HepG2 (cell line): ENCODE data around the gene MT1M. TPM values are rescaled to one million over a fixed set of nuclear protein-coding genes. Genes with fewer than 3 reads are reported as not detected.
A peak's percentile ranks its signal among the peaks of the same experiment; 100 is the strongest.

Experiments used
- FOXC1 ChIP-seq: sonication (generic); formaldehyde crosslinking; IDR thresholded peaks from 2 replicates; pipeline ENCODE4 v1.8.0; 2022; ENCODE audit warnings: mild to moderate bottlenecking, missing genetic modification reagents, borderline replicate concordance
- HINFP ChIP-seq: sonication (generic); formaldehyde crosslinking; IDR thresholded peaks from 2 replicates; pipeline ENCODE4 v1.4.0; 2020; ENCODE audit warnings: low read depth, mild to moderate bottlenecking, missing genetic modification reagents
- HOXA9 ChIP-seq: sonication (generic); formaldehyde crosslinking; IDR thresholded peaks from 2 replicates; pipeline ENCODE4 v1.8.1; 2022; ENCODE audit warnings: missing genetic modification reagents, mild to moderate bottlenecking, moderate library complexity, borderline replicate concordance
- NPAS2 ChIP-seq: sonication (generic); formaldehyde crosslinking; IDR thresholded peaks from 2 replicates; pipeline ENCODE4 v1.8.0; 2022; ENCODE audit warnings: mild to moderate bottlenecking, missing genetic modification reagents, borderline replicate concordance
- NR2F6 ChIP-seq, 2 experiments: IDR thresholded peaks; 2 replicates each; pipeline ENCODE4 v1.6.1; 2016; ENCODE audit warnings: antibody characterized with exemption in 1 of 2, mild to moderate bottlenecking in 1 of 2
- ZBTB4 ChIP-seq: sonication (generic); formaldehyde crosslinking; IDR thresholded peaks from 2 replicates; pipeline ENCODE4 v1.4.0; 2020; ENCODE audit warnings: missing genetic modification reagents, mild to moderate bottlenecking, borderline replicate concordance
- ZBTB7A ChIP-seq: sonication (generic); formaldehyde crosslinking; IDR thresholded peaks from 2 replicates; pipeline ENCODE4 v1.8.0; 2022; ENCODE audit warnings: mild to moderate bottlenecking, missing genetic modification reagents
- ZMYM2 ChIP-seq: sonication (generic); formaldehyde crosslinking; IDR thresholded peaks from 2 replicates; pipeline ENCODE4 v1.8.0; 2022; ENCODE audit warnings: mild to moderate bottlenecking, missing genetic modification reagents
- ZNF232 ChIP-seq: sonication (generic); formaldehyde crosslinking; IDR thresholded peaks from 2 replicates; pipeline ENCODE4 v1.4.0; 2020; ENCODE audit warnings: missing genetic modification reagents, borderline replicate concordance
- ZNF251 ChIP-seq: sonication (generic); formaldehyde crosslinking; IDR thresholded peaks from 2 replicates; pipeline ENCODE4 v1.9.0; 2021; ENCODE audit warnings: mild to moderate bottlenecking, missing genetic modification reagents
- ZNF589 ChIP-seq: sonication (generic); formaldehyde crosslinking; conservative IDR thresholded peaks from 2 replicates; pipeline ENCODE4 v1.8.0; 2022; ENCODE audit warnings: mild to moderate bottlenecking, moderate library complexity, missing genetic modification reagents
- ZNF83 ChIP-seq: sonication (generic); formaldehyde crosslinking; IDR thresholded peaks from 2 replicates; pipeline ENCODE4 v1.4.0; 2020; ENCODE audit warnings: missing genetic modification reagents, mild to moderate bottlenecking, borderline replicate concordance
- ZSCAN31 ChIP-seq: sonication (generic); formaldehyde crosslinking; IDR thresholded peaks from 2 replicates; pipeline ENCODE4 v1.5.0; 2020; ENCODE audit warnings: low read depth, mild to moderate bottlenecking, missing genetic modification reagents
- polyA plus RNA-seq, 8 experiments: library from polyadenylated mRNA; depleted of rRNA in 3 of 8; stranded (reverse) in 7 of 8; unstranded in 1 of 8; fragments of >200 nt; fragmentation: Illumina TruSeq in 4 of 8; extraction: Trizol in 4 of 8; gene quantifications; 2 replicates each; pipeline versions ENCODE4 v1.2.1 to v1.2.3, GENCODE V29; 2011 to 2016; ENCODE audit warnings: low read depth in 4 of 8, missing spikeins in 1 of 8, mixed read lengths in 1 of 8; ENCODE audit not compliant: insufficient read depth in 1 of 8
- total RNA-seq, 5 experiments: library from RNA; depleted of rRNA; stranded (reverse); fragments of >200 nt; fragmentation: Illumina TruSeq; extraction: Trizol; gene quantifications; 2 replicates each; pipeline ENCODE4 v1.2.3, GENCODE V29; 2016; ENCODE audit warnings: low read depth in 1 of 5

The MT1M gene
- total and polyA plus RNA-seq, 2 of the 13 experiments (the other 11 are each of a cell fraction or from before 2014, with no cell fraction given), result 4.6 TPM; not detected in 1

- TF ChIP-seq ZBTB4 (CRISPR knock-in tag), result 0 out of 2 replicates have a peak, but pooled peaks have one; percentile 32
- no peak; the same call in 1 of the 2 replicates for TF ChIP-seq FOXC1 (CRISPR knock-in tag)
- no peak for TF ChIP-seq ZNF83 (CRISPR knock-in tag)
- TF ChIP-seq ZNF251 (CRISPR knock-in tag), result no peak
- no peak for TF ChIP-seq ZNF589 (CRISPR knock-in tag)
- TF ChIP-seq ZSCAN31 (CRISPR knock-in tag), result no peak; the same call in 1 of the 2 replicates
- no peak for TF ChIP-seq ZBTB7A
- no peak for TF ChIP-seq HINFP
- TF ChIP-seq ZMYM2 (CRISPR knock-in tag), result no peak
- TF ChIP-seq ZNF232 (CRISPR knock-in tag), result no peak
- TF ChIP-seq NR2F6 (IDR thresholded peaks at IDR 0.05), result no peak
- no peak for TF ChIP-seq NR2F6 (CRISPR knock-in tag; IDR thresholded peaks at IDR 0.05)
- TF ChIP-seq HOXA9 (CRISPR knock-in tag), result 0 out of 2 replicates have a peak, but pooled peaks have one; percentile 8
- no peak for TF ChIP-seq NPAS2 (CRISPR knock-in tag)
Measured at GRCh38 chr16:56682703-56683397, 50.4 kb downstream of the MT1M start (continued).

Other genes with a start within 250 kb of the MT1M start
- 80.0 and 108 TPM in 2 replicates for gene AMFR, start 207.1 kb upstream of the MT1M start, total RNA-seq (2016; rRNA removed; fragmentation: Illumina TruSeq; extraction: Trizol)
- gene AMFR, start 207.1 kb upstream of the MT1M start, polyA plus RNA-seq (2011; rRNA removed), result 52.9 and 65.3 TPM in 2 replicates
- gene NUDT21, start 181.3 kb upstream of the MT1M start, total RNA-seq (2016; rRNA removed; fragmentation: Illumina TruSeq; extraction: Trizol), result 210 and 320 TPM in 2 replicates
- 162 and 177 TPM in 2 replicates for gene NUDT21, start 181.3 kb upstream of the MT1M start, polyA plus RNA-seq (2011; rRNA removed)
- gene OGFOD1, start 181.1 kb upstream of the MT1M start, total RNA-seq (2016; rRNA removed; fragmentation: Illumina TruSeq; extraction: Trizol), result 81.3 and 160 TPM in 2 replicates
- 31.1 and 35.2 TPM in 2 replicates for gene OGFOD1, start 181.1 kb upstream of the MT1M start, polyA plus RNA-seq (2011; rRNA removed)
- 59.7 and 63.5 TPM in 2 replicates for gene BBS2, start 112.6 kb upstream of the MT1M start, total RNA-seq (2016; rRNA removed; fragmentation: Illumina TruSeq; extraction: Trizol)
- 58.2 and 68.3 TPM in 2 replicates for gene BBS2, start 112.6 kb upstream of the MT1M start, polyA plus RNA-seq (2011; rRNA removed)
- gene MT4, start 67.6 kb upstream of the MT1M start, total RNA-seq (2016; rRNA removed; fragmentation: Illumina TruSeq; extraction: Trizol), result not detected in 2 replicates
- gene MT4, start 67.6 kb upstream of the MT1M start, polyA plus RNA-seq (2011; rRNA removed), result not detected in 2 replicates
- not detected in 2 replicates for gene MT3, start 43.1 kb upstream of the MT1M start, total RNA-seq (2016; rRNA removed; fragmentation: Illumina TruSeq; extraction: Trizol)
- gene MT3, start 43.1 kb upstream of the MT1M start, polyA plus RNA-seq (2011; rRNA removed), result not detected in 2 replicates
- 371 and 409 TPM in 2 replicates for gene MT2A, start 24.1 kb upstream of the MT1M start, total RNA-seq (2016; rRNA removed; fragmentation: Illumina TruSeq; extraction: Trizol)
- gene MT2A, start 24.1 kb upstream of the MT1M start, polyA plus RNA-seq (2011; rRNA removed), result 115 and 135 TPM in 2 replicates
- gene MT1E, start 6.9 kb upstream of the MT1M start, total RNA-seq (2016; rRNA removed; fragmentation: Illumina TruSeq; extraction: Trizol), result 1,072 and 1,398 TPM in 2 replicates
- gene MT1E, start 6.9 kb upstream of the MT1M start, polyA plus RNA-seq (2011; rRNA removed), result 65.7 and 110 TPM in 2 replicates
- gene MT1A, start 6.0 kb downstream of the MT1M start, total RNA-seq (2016; rRNA removed; fragmentation: Illumina TruSeq; extraction: Trizol), result 10.4 and 14.0 TPM in 2 replicates
- gene MT1A, start 6.0 kb downstream of the MT1M start, polyA plus RNA-seq (2011; rRNA removed), result 4.8 and 8.3 TPM in 2 replicates
- 0.89 TPM in 1 of 2 replicates, not detected in the other for gene MT1B, start 19.2 kb downstream of the MT1M start, total RNA-seq (2016; rRNA removed; fragmentation: Illumina TruSeq; extraction: Trizol)
- not detected in 2 replicates for gene MT1B, start 19.2 kb downstream of the MT1M start, polyA plus RNA-seq (2011; rRNA removed)
- 169 and 211 TPM in 2 replicates for gene MT1F, start 25.3 kb downstream of the MT1M start, total RNA-seq (2016; rRNA removed; fragmentation: Illumina TruSeq; extraction: Trizol)
- 1.2 and 1.9 TPM in 2 replicates for gene MT1F, start 25.3 kb downstream of the MT1M start, polyA plus RNA-seq (2011; rRNA removed)
- 377 and 511 TPM in 2 replicates for gene MT1G, start 35.4 kb downstream of the MT1M start, total RNA-seq (2016; rRNA removed; fragmentation: Illumina TruSeq; extraction: Trizol)
- gene MT1G, start 35.4 kb downstream of the MT1M start, polyA plus RNA-seq (2011; rRNA removed), result 1.1 and 3.6 TPM in 2 replicates
- gene MT1H, start 37.2 kb downstream of the MT1M start, total RNA-seq (2016; rRNA removed; fragmentation: Illumina TruSeq; extraction: Trizol), result 0.60 TPM in 1 of 2 replicates, not detected in the other
- not detected in 2 replicates for gene MT1H, start 37.2 kb downstream of the MT1M start, polyA plus RNA-seq (2011; rRNA removed)
- gene MT1X, start 49.8 kb downstream of the MT1M start, total RNA-seq (2016; rRNA removed; fragmentation: Illumina TruSeq; extraction: Trizol), result 288 and 327 TPM in 2 replicates
- gene MT1X, start 49.8 kb downstream of the MT1M start, polyA plus RNA-seq (2011; rRNA removed), result 9.8 and 19.7 TPM in 2 replicates
- gene NUP93, start 97.5 kb downstream of the MT1M start, total RNA-seq (2016; rRNA removed; fragmentation: Illumina TruSeq; extraction: Trizol), result 140 and 192 TPM in 2 replicates
- gene NUP93, start 97.5 kb downstream of the MT1M start, polyA plus RNA-seq (2011; rRNA removed), result 50.1 and 58.5 TPM in 2 replicates
- not detected in 2 replicates for gene SLC12A3, start 232.5 kb downstream of the MT1M start, total RNA-seq (2016; rRNA removed; fragmentation: Illumina TruSeq; extraction: Trizol)
- gene SLC12A3, start 232.5 kb downstream of the MT1M start, polyA plus RNA-seq (2011; rRNA removed), result 5.1 and 6.2 TPM in 2 replicates